Measurements from ENCODE around the gene CDX1.

The CDX1 gene

GRCh38 chr5:150121448-150122157 lies 45.0 kb upstream of the CDX1 start:
- no peak for DNase-seq (ENCODE audit: low read depth in 1 of 2, low spot score in 1 of 2)
- Histone ChIP-seq H3K27me3 (ENCODE audit: insufficient read depth, poor library complexity, severe bottlenecking) (no peaks in the 10 kb centered on the region), H3K4me3 (replicated peaks; ENCODE audit: insufficient read depth, low read length) (no peak overlapping the region), H3K27ac (replicated peaks) (no peak overlapping the region; the same call in 1 of the 2 replicates)
- TF ChIP-seq POLR2AphosphoS5 (IDR thresholded peaks at IDR 0.05; ENCODE audit: low read depth) (no peak), GABPA (IDR thresholded peaks at IDR 0.05; ENCODE audit: low read depth) (no peak), CTCF (IDR thresholded peaks at IDR 0.05; ENCODE audit: insufficient read depth, low read length) (no peak), REST (IDR thresholded peaks at IDR 0.05; ENCODE audit: insufficient replicate concordance, low read depth) (no peak), SPI1 (IDR thresholded peaks at IDR 0.05; ENCODE audit: borderline replicate concordance, low read depth) (no peak)

- TF ChIP-seq CTCF (IDR thresholded peaks at IDR 0.05; ENCODE audit: insufficient read depth, low read length) (peak; percentile 68), GABPA (IDR thresholded peaks at IDR 0.05; ENCODE audit: low read depth) (no peak)
- no peaks in the 10 kb centered on the region for H3K27me3 ChIP-seq (ENCODE audit: insufficient read depth, poor library complexity, severe bottlenecking)
- no peak overlapping the region; the same call in 1 of the 2 replicates for H3K27ac ChIP-seq (replicated peaks)
- peak in 1 of 2 experiments; percentile 66 for DNase-seq (ENCODE audit: low read depth in 1 of 2, low spot score in 1 of 2)
- H3K4me3 ChIP-seq (replicated peaks; ENCODE audit: insufficient read depth, low read length), result no peak overlapping the region
Observed at GRCh38 chr5:150122158-150122510, 44.4 kb upstream of the CDX1 start.

GRCh38 chr5:150122536-150123481 lies 43.8 kb upstream of the CDX1 start:
- TF ChIP-seq SPI1 (IDR thresholded peaks at IDR 0.05; ENCODE audit: borderline replicate concordance, low read depth), result no peak
- TF ChIP-seq REST (IDR thresholded peaks at IDR 0.05; ENCODE audit: insufficient replicate concordance, low read depth), result no peak
- no peak for TF ChIP-seq GABPA (IDR thresholded peaks at IDR 0.05; ENCODE audit: low read depth)
- no peak for TF ChIP-seq CTCF (IDR thresholded peaks at IDR 0.05; ENCODE audit: insufficient read depth, low read length)
- no peak for TF ChIP-seq POLR2AphosphoS5 (IDR thresholded peaks at IDR 0.05; ENCODE audit: low read depth)
- Histone ChIP-seq H3K27me3 (ENCODE audit: insufficient read depth, poor library complexity, severe bottlenecking) (no peaks in the 10 kb centered on the region), H3K27ac (replicated peaks) (no peak overlapping the region), H3K4me3 (replicated peaks; ENCODE audit: insufficient read depth, low read length) (no peak overlapping the region)
- DNase-seq (ENCODE audit: low read depth in 1 of 2, low spot score in 1 of 2), result no peak

Measured in HL-60 (cell line).